ENCODE results near the gene CPA5. TPM values are rescaled to one million over a fixed set of nuclear protein-coding genes. Genes with fewer than 3 reads are reported as not detected.

CPA5 gene
- total RNA-seq, 6 experiments from 2014 or later: not detected

DNA sequence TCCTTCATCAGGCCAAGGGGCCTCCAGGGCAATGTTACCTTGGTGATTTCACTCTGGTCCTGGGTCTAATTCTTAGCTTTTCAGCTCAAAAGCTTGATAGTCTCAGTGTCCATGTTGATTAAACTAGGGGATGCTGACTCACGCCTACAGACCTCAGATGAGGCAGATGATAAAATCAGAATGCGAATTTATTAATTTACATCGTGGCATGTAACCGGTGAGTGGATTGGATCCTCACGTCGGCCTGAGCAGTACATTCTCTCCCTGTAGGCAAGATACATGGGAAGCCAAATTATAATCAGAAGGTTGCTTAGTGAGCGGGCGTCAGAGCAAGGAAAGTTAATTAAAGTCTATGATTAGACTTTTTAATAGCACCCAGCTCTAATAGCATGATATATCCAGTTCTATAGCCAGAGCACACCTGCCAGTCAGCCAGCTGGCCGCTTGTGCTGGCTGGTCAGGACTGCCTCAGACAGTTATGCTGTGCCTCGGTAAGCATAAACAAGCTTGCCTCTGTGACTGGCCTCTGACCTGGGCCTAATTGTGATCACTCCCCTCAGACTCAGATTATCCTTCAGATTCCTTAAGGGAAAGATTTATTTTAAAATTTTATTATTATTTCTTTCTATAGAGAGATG, 20.2 kb upstream of the CPA5 start:
- Histone ChIP-seq H3K4me1 (no peaks in the 10 kb centered on the region), H3K27ac (no peak overlapping the region), H3K36me3 (no peaks in the 10 kb centered on the region), H3K27me3 (no peaks in the 10 kb centered on the region), H3K4me3 (no peak overlapping the region), H3K9me3 (no peaks in the 10 kb centered on the region)
- 90% methylated on average over 7 of the region's 10 CpGs for WGBS (ENCODE audit: insufficient coverage, low coverage, low lambda C conversion rate, missing lambda C conversion rate)
- ATAC-seq (no peak), DNase-seq (no peak)
- TF ChIP-seq, protein P1, sequence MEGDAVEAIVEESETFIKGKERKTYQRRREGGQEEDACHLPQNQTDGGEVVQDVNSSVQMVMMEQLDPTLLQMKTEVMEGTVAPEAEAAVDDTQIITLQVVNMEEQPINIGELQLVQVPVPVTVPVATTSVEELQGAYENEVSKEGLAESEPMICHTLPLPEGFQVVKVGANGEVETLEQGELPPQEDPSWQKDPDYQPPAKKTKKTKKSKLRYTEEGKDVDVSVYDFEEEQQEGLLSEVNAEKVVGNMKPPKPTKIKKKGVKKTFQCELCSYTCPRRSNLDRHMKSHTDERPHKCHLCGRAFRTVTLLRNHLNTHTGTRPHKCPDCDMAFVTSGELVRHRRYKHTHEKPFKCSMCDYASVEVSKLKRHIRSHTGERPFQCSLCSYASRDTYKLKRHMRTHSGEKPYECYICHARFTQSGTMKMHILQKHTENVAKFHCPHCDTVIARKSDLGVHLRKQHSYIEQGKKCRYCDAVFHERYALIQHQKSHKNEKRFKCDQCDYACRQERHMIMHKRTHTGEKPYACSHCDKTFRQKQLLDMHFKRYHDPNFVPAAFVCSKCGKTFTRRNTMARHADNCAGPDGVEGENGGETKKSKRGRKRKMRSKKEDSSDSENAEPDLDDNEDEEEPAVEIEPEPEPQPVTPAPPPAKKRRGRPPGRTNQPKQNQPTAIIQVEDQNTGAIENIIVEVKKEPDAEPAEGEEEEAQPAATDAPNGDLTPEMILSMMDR (IDR thresholded peaks at IDR 0.05): no peak
- no peak for TF ChIP-seq POLR2A (IDR thresholded peaks at IDR 0.05)
- intact Hi-C loops (cut with DNase I): no loop called here

DNA sequence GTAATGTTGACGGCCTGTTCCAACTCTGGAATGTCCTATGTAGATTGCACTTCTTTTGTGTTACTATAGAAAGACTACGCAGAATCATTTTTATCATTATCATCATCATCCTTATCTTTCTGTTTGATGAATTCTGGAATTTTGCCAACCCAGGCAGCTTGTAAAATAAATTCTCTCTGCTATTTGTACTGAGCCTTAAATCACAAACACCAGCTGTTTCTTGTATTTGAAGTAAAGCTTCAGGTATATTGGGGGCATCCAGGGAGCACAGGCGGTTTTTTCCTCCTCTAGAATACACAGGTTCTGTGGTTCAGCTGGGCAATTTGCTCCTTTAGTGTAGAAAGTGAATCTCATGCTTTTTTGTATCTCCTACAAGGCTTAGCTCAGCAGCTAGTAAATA, 14.9 kb upstream of the CPA5 start:
- no peaks in the 10 kb centered on the region for H3K27me3 ChIP-seq
- WGBS (ENCODE audit: insufficient coverage, low coverage, low lambda C conversion rate, missing lambda C conversion rate): 79% methylated on average over 3 of the region's 3 CpGs
- no peak for TF ChIP-seq POLR2A (IDR thresholded peaks at IDR 0.05)
- TF ChIP-seq, protein P1 (IDR thresholded peaks at IDR 0.05): no peak
- no peak overlapping the region for H3K4me3 ChIP-seq
- intact Hi-C loops (cut with DNase I): no loop called here
- H3K4me1 ChIP-seq: no peaks in the 10 kb centered on the region
- ATAC-seq (no peak), DNase-seq (no peak)
- no peaks in the 10 kb centered on the region for H3K36me3 ChIP-seq
- no peaks in the 10 kb centered on the region for H3K9me3 ChIP-seq
- no peak overlapping the region for H3K27ac ChIP-seq

DNA sequence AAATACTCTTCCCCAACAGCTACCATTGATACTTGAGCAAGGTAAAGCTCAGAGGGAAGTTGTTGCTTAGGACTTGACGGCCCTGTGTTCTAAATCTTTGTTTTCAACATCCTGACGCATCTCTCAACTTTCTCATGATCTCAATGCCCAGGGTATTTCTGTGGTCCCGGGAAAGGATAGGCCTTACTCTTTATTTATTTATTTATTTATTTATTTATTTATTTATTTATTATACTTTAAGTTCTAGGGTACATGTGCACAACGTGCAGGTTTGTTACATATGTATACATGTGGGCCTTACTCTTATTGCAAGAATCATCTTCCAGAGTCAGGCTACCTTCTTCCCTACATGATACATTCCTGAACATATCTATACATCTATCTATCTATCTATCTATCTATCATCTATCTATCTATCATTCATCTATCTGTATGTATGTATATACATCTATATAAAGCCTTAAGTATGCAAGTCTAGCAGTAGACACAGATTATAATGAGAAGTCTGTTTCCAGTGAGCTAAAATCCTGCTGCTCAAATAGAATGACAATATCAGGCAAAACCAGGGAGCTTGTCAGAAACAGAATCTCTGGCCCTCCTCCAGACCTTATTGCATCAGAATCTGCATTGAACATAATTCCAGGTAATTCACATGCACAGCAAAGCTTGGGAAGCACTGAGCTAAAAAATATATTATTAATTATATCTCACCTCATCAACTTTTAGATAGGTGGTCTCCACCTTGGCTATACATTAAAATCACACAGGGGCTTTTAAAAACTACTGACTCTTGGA, 12.2 kb upstream of the CPA5 start:
- WGBS (ENCODE audit: insufficient coverage, low coverage, low lambda C conversion rate, missing lambda C conversion rate): 87% methylated on average over 4 of the region's 4 CpGs
- no peak overlapping the region for H3K4me3 ChIP-seq
- no peak for DNase-seq
- H3K27ac ChIP-seq: no peak overlapping the region
- H3K4me1 ChIP-seq: no peaks in the 10 kb centered on the region
- intact Hi-C loops (cut with DNase I): no loop called here
- ATAC-seq: no peak
- no peaks in the 10 kb centered on the region for H3K27me3 ChIP-seq
- H3K36me3 ChIP-seq: no peaks in the 10 kb centered on the region
- no peaks in the 10 kb centered on the region for H3K9me3 ChIP-seq
- no peak for TF ChIP-seq POLR2A (IDR thresholded peaks at IDR 0.05)
- TF ChIP-seq, protein P1 (IDR thresholded peaks at IDR 0.05): no peak

DNA sequence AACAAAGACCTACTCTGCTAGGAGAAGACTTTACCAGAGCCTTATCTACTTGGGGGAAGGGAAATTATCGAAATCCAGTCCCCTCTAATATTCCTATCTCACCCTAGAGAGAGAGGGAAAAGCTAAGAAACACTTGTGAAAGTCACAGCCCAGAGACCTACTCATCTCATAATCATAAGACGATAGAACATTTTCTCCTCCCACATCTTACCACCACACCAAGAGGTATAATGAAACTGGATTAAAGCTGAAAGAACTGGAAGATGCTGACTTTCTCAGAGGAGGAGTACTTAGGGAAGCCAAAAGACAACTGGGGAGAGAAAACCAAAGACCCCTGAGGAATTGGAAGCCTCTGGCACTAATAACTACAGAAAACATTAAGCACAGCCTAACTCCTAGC, 10.8 kb upstream of the CPA5 start:
- H3K4me3 ChIP-seq: no peak overlapping the region
- no peaks in the 10 kb centered on the region for H3K9me3 ChIP-seq
- no peak for DNase-seq
- H3K27ac ChIP-seq: no peak overlapping the region
- intact Hi-C loops (cut with DNase I): no loop called here
- H3K27me3 ChIP-seq: no peaks in the 10 kb centered on the region
- H3K36me3 ChIP-seq: no peaks in the 10 kb centered on the region
- WGBS (ENCODE audit: insufficient coverage, low coverage, low lambda C conversion rate, missing lambda C conversion rate): 55% methylated on average over 2 of the region's 2 CpGs
- H3K4me1 ChIP-seq: no peaks in the 10 kb centered on the region
- no peak for ATAC-seq
- no peak for TF ChIP-seq POLR2A (IDR thresholded peaks at IDR 0.05)
- TF ChIP-seq, protein P1 (IDR thresholded peaks at IDR 0.05): no peak

Measured in right lobe of liver (tissue), 6 donors.